HepG2 (cell line): ENCODE results near the gene PRSS36. TPM values are rescaled to one million over a fixed set of nuclear protein-coding genes. Genes with fewer than 3 reads are reported as not detected.

ENCODE experiments used
- ATAC-seq: fragments of 200-7000 bp; cut with Tn5 transposase; 3 replicates; pipeline ENCODE4 v1.9.1; 2020; ENCODE audit warnings: mild to moderate bottlenecking, moderate library complexity
- BruUV-seq: library from RNA; stranded (reverse); fragments of 400-500 nt; replicated peaks from 2 replicates; lab custom pipeline; 2021; lab: Mats Ljungman, UMichigan
- CTCF ChIA-PET: fragments of 300-600 bp; formaldehyde crosslinking; extraction: SDS; loops from one replicate; lab custom pipeline; 2021; ENCODE audit warnings: low total read pairs, inconsistent platforms, low intra/inter-chr PET ratio; lab: Yijun Ruan, JAX
- POLR2A ChIA-PET: fragments of 350-600 bp; sonication (Branson Sonifier 250); formaldehyde crosslinking; loops from one replicate; lab custom pipeline; 2020; ENCODE audit warnings: antibody characterized with exemption, inconsistent platforms; lab: Yijun Ruan, JAX
- DNase-seq: peaks from one replicate; pipeline ENCODE4 v3.0.0-alpha.2; 2015; ENCODE audit warnings: low spot score
- FAIRE-seq: peaks from 3 replicates; lab custom pipeline; 2011; peaks lifted over from hg19 to GRCh38; lab: Jason Lieb, UNC
- H2AFZ ChIP-seq: one replicate; pipeline ENCODE4 v1.6.1; 2011; ENCODE audit warnings: low read length, inconsistent platforms
- H3K27ac ChIP-seq: fragments of 300-600 bp; 3 replicates; pipeline ENCODE4 v1.8.0; 2011; ENCODE audit warnings: mixed run types, mild to moderate bottlenecking, mixed read lengths, low read length, inconsistent platforms; ENCODE audit not compliant: insufficient read depth; ENCODE audit errors: extremely low read length
- H3K27me3 ChIP-seq, 2 experiments: fragments of 200-600 bp in 1 of 2; 2 replicates in 1 of 2; 3 replicates in 1 of 2; pipeline versions ENCODE4 v1.6.0 to v1.8.0; 2011; ENCODE audit warnings: low read length in 2 of 2, mild to moderate bottlenecking in 2 of 2, moderate library complexity in 2 of 2, inconsistent platforms in 1 of 2; ENCODE audit not compliant: insufficient read depth in 2 of 2, control insufficient read depth in 1 of 2
- H3K36me3 ChIP-seq, 2 experiments: fragments of 200-600 bp in 1 of 2; replicated peaks in 1 of 2; 2 replicates in 1 of 2; 3 replicates in 1 of 2; pipeline versions ENCODE4 v1.5.1 to v1.8.0; 2011; ENCODE audit warnings: low read length in 2 of 2, inconsistent platforms in 1 of 2; ENCODE audit not compliant: insufficient read depth in 2 of 2, control insufficient read depth in 1 of 2
- H3K4me1 ChIP-seq: 2 replicates; pipeline ENCODE4 v1.5.1; 2012; ENCODE audit warnings: low read length, inconsistent platforms; ENCODE audit not compliant: insufficient read depth
- H3K4me2 ChIP-seq: 2 replicates; pipeline ENCODE4 v1.6.0; 2011; ENCODE audit warnings: low read depth, low read length, inconsistent platforms
- H3K4me3 ChIP-seq, 3 experiments: fragments of 200-600 bp in 1 of 3; sonication (generic), shearing (Covaris generic) in 1 of 3; replicated peaks in 1 of 3; 2 replicates each; pipeline ENCODE4 v1.5.1; 2011 to 2016; ENCODE audit warnings: low read length in 3 of 3, inconsistent platforms in 2 of 3, low read depth in 2 of 3, mild to moderate bottlenecking in 2 of 3, control low read depth in 1 of 3, mixed read lengths in 1 of 3; ENCODE audit not compliant: insufficient read depth in 1 of 3
- H3K79me2 ChIP-seq: one replicate; pipeline ENCODE4 v1.6.1; 2011; ENCODE audit warnings: low read length, inconsistent platforms; ENCODE audit not compliant: insufficient read depth
- H3K9ac ChIP-seq: 2 replicates; pipeline ENCODE4 v1.6.0; 2011; ENCODE audit warnings: mild to moderate bottlenecking, low read depth, low read length, inconsistent platforms; ENCODE audit not compliant: insufficient read depth
- H3K9me3 ChIP-seq: 2 replicates; pipeline ENCODE4 v1.5.1; 2012; ENCODE audit warnings: mild to moderate bottlenecking, low read length
- H4K20me1 ChIP-seq: 2 replicates; pipeline ENCODE4 v1.6.0; 2011; ENCODE audit warnings: inconsistent platforms, mild to moderate bottlenecking, low read length, moderate library complexity; ENCODE audit not compliant: insufficient read depth
- AGO1 ChIP-seq: fragments of 200-400 bp; formaldehyde crosslinking; IDR thresholded peaks from 2 replicates; pipeline ENCODE4 v1.6.1; 2017; ENCODE audit warnings: mild to moderate bottlenecking, low read depth, low read length, moderate library complexity; ENCODE audit not compliant: poor library complexity, severe bottlenecking
- AGO2 ChIP-seq: fragments of 200-400 bp; formaldehyde crosslinking; optimal IDR thresholded peaks from 2 replicates; pipeline ENCODE3; 2017; ENCODE audit warnings: mild to moderate bottlenecking, low read depth, low read length, moderate library complexity
- CHCHD3 ChIP-seq: sonication (generic); formaldehyde crosslinking; IDR thresholded peaks from 2 replicates; pipeline ENCODE4 v1.8.0; 2022; ENCODE audit warnings: mild to moderate bottlenecking, missing genetic modification reagents, moderate library complexity
- FOXO4 ChIP-seq: sonication (generic); formaldehyde crosslinking; conservative IDR thresholded peaks from 2 replicates; pipeline ENCODE4 v1.8.1; 2023; ENCODE audit warnings: missing genetic modification reagents
- MTF2 ChIP-seq: sonication (generic); formaldehyde crosslinking; IDR thresholded peaks from 2 replicates; pipeline ENCODE4 v1.5.0; 2020; ENCODE audit warnings: missing genetic modification reagents, borderline replicate concordance
- POLR2G ChIP-seq: fragments of 200-400 bp; formaldehyde crosslinking; IDR thresholded peaks from 2 replicates; pipeline ENCODE4 v1.6.1; 2018; ENCODE audit warnings: mild to moderate bottlenecking, low read depth, low read length, moderate library complexity
- RBFOX2 ChIP-seq: fragments of 200-400 bp; formaldehyde crosslinking; IDR thresholded peaks from 2 replicates; pipeline ENCODE4 v1.6.1; 2017; ENCODE audit warnings: low read depth, mild to moderate bottlenecking, low read length
- RBM22 ChIP-seq: fragments of 200-400 bp; formaldehyde crosslinking; optimal IDR thresholded peaks from 2 replicates; pipeline ENCODE3; 2017; ENCODE audit warnings: mild to moderate bottlenecking, low read length, moderate library complexity
- SNAI1 ChIP-seq: sonication (generic); formaldehyde crosslinking; IDR thresholded peaks from 2 replicates; pipeline ENCODE4 v1.5.0; 2020; ENCODE audit warnings: mild to moderate bottlenecking, missing genetic modification reagents, borderline replicate concordance
- TAF1 ChIP-seq: sonication (generic); formaldehyde crosslinking; IDR thresholded peaks from 2 replicates; pipeline ENCODE4 v1.4.0; 2020; ENCODE audit warnings: missing genetic modification reagents
- ZNF180 ChIP-seq: sonication (generic); formaldehyde crosslinking; IDR thresholded peaks from 2 replicates; pipeline ENCODE4 v1.4.0; 2020; ENCODE audit warnings: low read depth, missing genetic modification reagents, borderline replicate concordance
- ZNF280D ChIP-seq: sonication (generic); formaldehyde crosslinking; IDR thresholded peaks from 2 replicates; pipeline ENCODE4 v1.5.1; 2020; ENCODE audit warnings: mild to moderate bottlenecking, missing genetic modification reagents
- ZNF331 ChIP-seq: sonication (generic); formaldehyde crosslinking; IDR thresholded peaks from 2 replicates; pipeline ENCODE4 v1.4.0; 2020; ENCODE audit warnings: missing genetic modification reagents
- ZNF713 ChIP-seq: sonication (generic); formaldehyde crosslinking; IDR thresholded peaks from 2 replicates; pipeline ENCODE4 v1.4.0; 2020; ENCODE audit warnings: mild to moderate bottlenecking, missing genetic modification reagents
- WGBS: methylation state at CpG from one replicate; pipeline ENCODE4 v1.1.6; 2017; ENCODE audit warnings: low lambda C conversion rate; 5-methylcytosine and 5-hydroxymethylcytosine counted together
- in situ Hi-C: cut with HindIII; loops from 2 replicates; pipeline ENCODE4 v1.10.0; 2017; ENCODE audit warnings: low pct_unique_long_range_greater_than_20kb; ENCODE audit not compliant: extremely low pct_ligation_motif_present
- intact Hi-C: fragments of 100-400 bp; cut with micrococcal nuclease; formaldehyde crosslinking; loops from one replicate; pipeline ENCODE4 v1.10.0; 2022; ENCODE audit not compliant: unreplicated experiment
- polyA plus RNA-seq, 8 experiments: library from polyadenylated mRNA; depleted of rRNA in 3 of 8; stranded (reverse) in 7 of 8; unstranded in 1 of 8; fragments of >200 nt; fragmentation: Illumina TruSeq in 4 of 8; extraction: Trizol in 4 of 8; gene quantifications; 2 replicates each; pipeline versions ENCODE4 v1.2.1 to v1.2.3, GENCODE V29; 2011 to 2016; ENCODE audit warnings: low read depth in 4 of 8, missing spikeins in 1 of 8, mixed read lengths in 1 of 8; ENCODE audit not compliant: insufficient read depth in 1 of 8
- total RNA-seq, 5 experiments: library from RNA; depleted of rRNA; stranded (reverse); fragments of >200 nt; fragmentation: Illumina TruSeq; extraction: Trizol; gene quantifications; 2 replicates each; pipeline ENCODE4 v1.2.3, GENCODE V29; 2016; ENCODE audit warnings: low read depth in 1 of 5

Gene PRSS36
- total and polyA plus RNA-seq, 2 of the 13 experiments (the other 11 are each of a cell fraction or from before 2014, with no cell fraction given), result 1.5 to 2.1 TPM

GRCh38 chr16:31184888-31185287, 35.0 kb upstream of the PRSS36 start:
- ATAC-seq, result no peak
- Histone ChIP-seq H3K9ac (no peak overlapping the region), H3K79me2 (peaks cover 64% of the 10 kb centered on the region), H2AFZ (no peak overlapping the region), H4K20me1 (peaks cover 86% of the 10 kb centered on the region), H3K27ac (no peak overlapping the region), H3K4me1 (peaks cover 50% of the 10 kb centered on the region), H3K27me3 (no peaks in the 10 kb centered on the region; a peak in 1 of 5 replicates), H3K36me3 (peaks cover 49 to 81% of the 10 kb centered on the region in 2 experiments), H3K4me3 (no peak overlapping the region), H3K9me3 (no peaks in the 10 kb centered on the region), H3K4me2 (no peak overlapping the region)
- DNase-seq, result no peak
- WGBS, result 98% methylated on average over 14 of the region's 14 CpGs
- no TSS peak for BruUV-seq
- intact Hi-C loops (no loop called here), in situ Hi-C loops (no loop called here)
- CTCF ChIA-PET, result no interaction called here
- FAIRE-seq, result no peak
- POLR2A ChIA-PET, result interaction anchor here (1.2 kb wide), 1 partner anchor 16 kb away, joined by 4 read pairs; no protein-coding TSS in a partner anchor
- TF ChIP-seq AGO2 (peak; percentile 99), ZNF180 (CRISPR knock-in tag) (no peak), CHCHD3 (CRISPR knock-in tag) (0 out of 2 replicates have a peak, but pooled peaks have one; percentile 29), ZNF713 (0 out of 2 replicates have a peak, but pooled peaks have one; percentile 61), RBFOX2 (peak; percentile 74), POLR2G (peak; percentile 42; the same call in 1 of the 2 replicates), SNAI1 (CRISPR knock-in tag) (no peak), ZNF280D (CRISPR knock-in tag) (0 out of 2 replicates have a peak, but pooled peaks have one; percentile 47), RBM22 (peak; percentile 49), ZNF331 (no peak), TAF1 (CRISPR knock-in tag) (no peak), MTF2 (CRISPR knock-in tag) (0 out of 2 replicates have a peak, but pooled peaks have one; percentile 40), AGO1 (peak; percentile 37), FOXO4 (CRISPR knock-in tag) (0 out of 2 replicates have a peak, but pooled peaks have one; percentile 30)
